Endodermal cell (in vitro differentiated cells): ENCODE data around the gene EIF4G3. TPM values are rescaled to one million over a fixed set of nuclear protein-coding genes. Genes with fewer than 3 reads are reported as not detected.

Experiments
- DNase-seq: peaks from one replicate; pipeline ENCODE4 v3.0.0-alpha.2; 2017
- H3K27ac ChIP-seq: 2 replicates; pipeline ENCODE4 v1.5.1; 2013; ENCODE audit warnings: mild to moderate bottlenecking, low read depth, low read length, moderate library complexity
- H3K27me3 ChIP-seq: 2 replicates; pipeline ENCODE4 v1.6.1; 2013; ENCODE audit warnings: mild to moderate bottlenecking, low read length, moderate library complexity; ENCODE audit not compliant: insufficient read depth, control insufficient read depth, poor library complexity, severe bottlenecking
- H3K36me3 ChIP-seq: 2 replicates; pipeline ENCODE4 v1.7.0; 2013; ENCODE audit warnings: mild to moderate bottlenecking, low read length, moderate library complexity; ENCODE audit not compliant: control insufficient read depth, insufficient read depth
- H3K4me1 ChIP-seq: one replicate; pipeline ENCODE4 v1.7.0; 2013; ENCODE audit warnings: low read length; ENCODE audit not compliant: control insufficient read depth, insufficient read depth
- H3K4me3 ChIP-seq: 2 replicates; pipeline ENCODE4 v1.5.1; 2013; ENCODE audit warnings: mild to moderate bottlenecking, low read length, moderate library complexity
- H3K9ac ChIP-seq: 2 replicates; pipeline ENCODE4 v1.6.1; 2013; ENCODE audit warnings: mild to moderate bottlenecking, low read length, moderate library complexity; ENCODE audit not compliant: poor library complexity, severe bottlenecking; ENCODE audit errors: extremely low read depth
- H3K9me3 ChIP-seq: 2 replicates; pipeline ENCODE4 v1.6.1; 2013; ENCODE audit warnings: mild to moderate bottlenecking, low read length, moderate library complexity; ENCODE audit not compliant: control insufficient read depth
- H3K27ac Mint-ChIP-seq: 2 replicates; pipeline ENCODE4 v1.8.0; 2020; ENCODE audit warnings: mixed read lengths
- H3K27me3 Mint-ChIP-seq: 2 replicates; pipeline ENCODE4 v1.8.0; 2021; ENCODE audit warnings: mild to moderate bottlenecking, mixed read lengths; ENCODE audit not compliant: insufficient read depth
- H3K36me3 Mint-ChIP-seq: 2 replicates; pipeline ENCODE4 v1.8.0; 2020; ENCODE audit warnings: low read depth, mixed read lengths
- H3K4me1 Mint-ChIP-seq: 2 replicates; pipeline ENCODE4 v1.8.0; 2020; ENCODE audit warnings: mixed read lengths
- H3K4me3 Mint-ChIP-seq: 2 replicates; pipeline ENCODE4 v1.8.0; 2020; ENCODE audit warnings: mild to moderate bottlenecking, moderate library complexity, mixed read lengths
- H3K9me3 Mint-ChIP-seq: 2 replicates; pipeline ENCODE4 v1.8.0; 2020; ENCODE audit warnings: mild to moderate bottlenecking, mixed read lengths
- WGBS, 2 experiments: methylation state at CpG; one replicate each; pipeline versions ENCODE4 v1.1.5 to v1.1.7; 2013; ENCODE audit warnings: missing lambda C conversion rate in 2 of 2, mixed read lengths in 1 of 2; ENCODE audit not compliant: insufficient coverage in 1 of 2, insufficient read length in 1 of 2; 5-methylcytosine and 5-hydroxymethylcytosine counted together
- total RNA-seq, 2 donors: library from RNA; stranded (reverse); fragmentation: NEBNext Ultra II Directional in 1 of 2; extraction: Animal tissue kit (Norgen Biotek cat#: 25700) in 1 of 2; gene quantifications; 2 replicates in 1 of 2; 3 replicates in 1 of 2; pipeline ENCODE4 v1.2.1, GENCODE V29; 2021
- TF ChIP-seq, protein P1 (sequence below): fragments of 200-600 bp; sonication (generic); conservative IDR thresholded peaks from 2 replicates; pipeline ENCODE4 v1.5.0; 2021; ENCODE audit warnings: antibody characterized with exemption, mild to moderate bottlenecking

The EIF4G3 gene
- total RNA-seq, 2 donors from 2014 or later: 101 to 103 TPM

DNA sequence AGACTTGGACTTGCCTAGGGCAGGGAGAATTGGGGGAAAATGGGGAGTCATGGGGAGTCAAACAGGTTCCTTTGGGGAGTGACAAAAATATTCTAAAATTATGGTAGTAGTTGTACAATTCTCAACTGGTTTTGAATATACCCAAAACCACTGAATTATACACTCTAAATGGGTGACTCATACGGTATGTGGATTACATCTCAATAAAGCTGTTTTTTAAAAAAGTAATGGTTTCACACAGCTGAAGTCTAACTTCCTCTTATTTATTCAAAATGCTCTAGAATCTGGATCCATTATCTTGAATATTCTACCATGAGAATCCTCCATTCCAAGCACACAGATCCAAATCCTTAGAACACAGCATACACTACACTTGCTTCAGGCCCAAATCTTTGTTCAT is 11.1 kb downstream of the EIF4G3 start:
- Mint-ChIP-seq H3K9me3 (no peaks in the 10 kb centered on the region), H3K36me3 (peaks cover 77% of the 10 kb centered on the region), H3K4me3 (no peak overlapping the region), H3K27me3 (no peaks in the 10 kb centered on the region), H3K27ac (no peak overlapping the region), H3K4me1 (no peaks in the 10 kb centered on the region)
- Histone ChIP-seq H3K4me3 (no peak overlapping the region), H3K36me3 (peaks cover 55% of the 10 kb centered on the region), H3K9ac (no peak overlapping the region), H3K27ac (no peak overlapping the region), H3K4me1 (no peaks in the 10 kb centered on the region), H3K27me3 (no peaks in the 10 kb centered on the region), H3K9me3 (no peaks in the 10 kb centered on the region)
- DNase-seq: no peak
- 100% methylated on average over 1 of the region's 1 CpG for WGBS, 2 experiments
- TF ChIP-seq, protein P1, sequence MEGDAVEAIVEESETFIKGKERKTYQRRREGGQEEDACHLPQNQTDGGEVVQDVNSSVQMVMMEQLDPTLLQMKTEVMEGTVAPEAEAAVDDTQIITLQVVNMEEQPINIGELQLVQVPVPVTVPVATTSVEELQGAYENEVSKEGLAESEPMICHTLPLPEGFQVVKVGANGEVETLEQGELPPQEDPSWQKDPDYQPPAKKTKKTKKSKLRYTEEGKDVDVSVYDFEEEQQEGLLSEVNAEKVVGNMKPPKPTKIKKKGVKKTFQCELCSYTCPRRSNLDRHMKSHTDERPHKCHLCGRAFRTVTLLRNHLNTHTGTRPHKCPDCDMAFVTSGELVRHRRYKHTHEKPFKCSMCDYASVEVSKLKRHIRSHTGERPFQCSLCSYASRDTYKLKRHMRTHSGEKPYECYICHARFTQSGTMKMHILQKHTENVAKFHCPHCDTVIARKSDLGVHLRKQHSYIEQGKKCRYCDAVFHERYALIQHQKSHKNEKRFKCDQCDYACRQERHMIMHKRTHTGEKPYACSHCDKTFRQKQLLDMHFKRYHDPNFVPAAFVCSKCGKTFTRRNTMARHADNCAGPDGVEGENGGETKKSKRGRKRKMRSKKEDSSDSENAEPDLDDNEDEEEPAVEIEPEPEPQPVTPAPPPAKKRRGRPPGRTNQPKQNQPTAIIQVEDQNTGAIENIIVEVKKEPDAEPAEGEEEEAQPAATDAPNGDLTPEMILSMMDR: no peak

DNA sequence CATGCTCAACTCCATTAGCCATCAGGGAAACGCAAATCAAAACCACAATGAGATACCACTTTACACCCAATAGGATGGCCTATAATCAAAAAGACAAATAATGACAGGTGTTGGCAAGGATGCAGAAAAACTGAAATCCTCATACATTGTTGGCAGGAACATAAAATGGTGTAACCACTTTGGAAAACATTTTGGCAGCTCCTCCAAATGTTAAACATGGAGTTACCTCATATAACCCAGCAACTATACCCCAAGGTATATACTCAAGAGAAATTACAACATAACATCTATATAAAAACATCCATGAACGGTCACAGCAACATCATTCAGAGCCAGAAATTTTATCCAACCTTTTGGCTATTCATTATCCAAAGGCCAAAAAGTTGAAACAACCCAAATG is 11.6 kb downstream of the EIF4G3 start:
- no peaks in the 10 kb centered on the region for H3K4me1 Mint-ChIP-seq
- no peaks in the 10 kb centered on the region for H3K27me3 Mint-ChIP-seq
- H3K9ac ChIP-seq: no peak overlapping the region
- H3K4me1 ChIP-seq: no peaks in the 10 kb centered on the region
- no peaks in the 10 kb centered on the region for H3K27me3 ChIP-seq
- peaks cover 78% of the 10 kb centered on the region for H3K36me3 Mint-ChIP-seq
- H3K9me3 ChIP-seq: no peaks in the 10 kb centered on the region
- no peak overlapping the region for H3K4me3 ChIP-seq
- no peak overlapping the region for H3K27ac ChIP-seq
- 90% methylated on average over 2 of the region's 2 CpGs; no CpG with 5 or more reads in 1 of the 2 experiments for WGBS, 2 experiments
- no peak overlapping the region for H3K4me3 Mint-ChIP-seq
- TF ChIP-seq, protein P1: no peak
- DNase-seq: no peak
- H3K9me3 Mint-ChIP-seq: no peaks in the 10 kb centered on the region
- H3K27ac Mint-ChIP-seq: no peak overlapping the region
- peaks cover 55% of the 10 kb centered on the region for H3K36me3 ChIP-seq

DNA sequence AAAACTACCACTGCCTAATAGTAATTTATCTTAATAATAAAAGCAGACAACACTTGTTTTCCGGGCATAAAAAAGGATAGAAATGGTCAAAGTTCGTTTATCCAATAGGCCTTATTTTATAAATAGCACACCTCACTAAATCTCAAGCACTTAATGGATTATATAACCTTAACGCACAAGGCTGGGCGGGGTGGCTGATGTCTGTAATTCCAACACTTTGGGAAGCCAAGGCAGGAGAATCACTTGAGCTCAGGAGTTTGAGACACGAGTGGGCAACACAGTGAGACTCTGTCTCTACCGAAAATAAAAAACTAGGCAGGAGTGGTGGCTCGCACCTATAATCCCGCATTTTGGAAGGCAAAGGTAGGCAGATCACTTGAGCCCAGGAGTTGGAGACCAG is 12.4 kb downstream of the EIF4G3 start:
- no peaks in the 10 kb centered on the region for H3K4me1 ChIP-seq
- no peak overlapping the region for H3K27ac Mint-ChIP-seq
- H3K27me3 Mint-ChIP-seq: no peaks in the 10 kb centered on the region
- peaks cover 62% of the 10 kb centered on the region for H3K36me3 ChIP-seq
- no peak overlapping the region for H3K4me3 ChIP-seq
- TF ChIP-seq, protein P1: no peak
- H3K4me1 Mint-ChIP-seq: no peaks in the 10 kb centered on the region
- 90 to 97% methylated on average over 3 to 8 of the region's 8 CpGs for WGBS, 2 experiments
- H3K9me3 ChIP-seq: no peaks in the 10 kb centered on the region
- no peak for DNase-seq
- H3K4me3 Mint-ChIP-seq: no peak overlapping the region
- H3K27me3 ChIP-seq: no peaks in the 10 kb centered on the region
- H3K36me3 Mint-ChIP-seq: peaks cover 80% of the 10 kb centered on the region
- peaks cover 2% of the 10 kb centered on the region for H3K9me3 Mint-ChIP-seq
- no peak overlapping the region for H3K9ac ChIP-seq
- no peak overlapping the region for H3K27ac ChIP-seq
